Body of pancreas (tissue), 4 donors: Measurements from ENCODE around the gene TNFRSF12A. TPM values are rescaled to one million over a fixed set of nuclear protein-coding genes. Genes with fewer than 3 reads are reported as not detected.

Source experiments
- ATAC-seq: fragments of 150-250 bp; one replicate; pipeline ENCODE4 v1.9.1; 2016
- DNase-seq, 4 donors: peaks; one replicate each; pipeline ENCODE4 v3.0.0-alpha.2; 2019
- H3K27ac ChIP-seq, 4 donors: fragments of 200-600 bp; sonication (generic); 1 replicate in 3 of 4; 2 replicates in 1 of 4; pipeline versions ENCODE4 v1.5.1 to v1.6.1; 2016 to 2019; ENCODE audit warnings: mild to moderate bottlenecking in 1 of 4, mixed read lengths in 1 of 4, moderate library complexity in 1 of 4
- H3K27me3 ChIP-seq, 2 donors: fragments of 200-600 bp; sonication (generic); one replicate each; pipeline ENCODE4 v1.6.0; 2016; ENCODE audit warnings: mild to moderate bottlenecking in 1 of 2
- H3K36me3 ChIP-seq, 2 donors: fragments of 200-600 bp; sonication (generic); replicated peaks in 1 of 2; 2 replicates each; pipeline ENCODE4 v1.5.1; 2016; ENCODE audit warnings: low read depth in 2 of 2; ENCODE audit not compliant: insufficient read depth in 1 of 2
- H3K4me1 ChIP-seq: fragments of 200-600 bp; sonication (generic); one replicate; pipeline ENCODE4 v1.6.0; 2016
- H3K4me3 ChIP-seq, 2 donors: fragments of 200-600 bp; sonication (generic); 1 replicate in 1 of 2; 2 replicates in 1 of 2; pipeline ENCODE4 v1.5.1; 2016 to 2019
- H3K9me3 ChIP-seq, 3 donors: fragments of 200-600 bp; sonication (generic); 1 replicate in 2 of 3; 2 replicates in 1 of 3; pipeline ENCODE4 v1.5.1; 2016
- POLR2A ChIP-seq, 3 donors: fragments of 450-650 bp; IDR thresholded peaks; one replicate each; pipeline ENCODE4 v1.6.1; 2016; ENCODE audit warnings: antibody characterized with exemption in 3 of 3, mild to moderate bottlenecking in 2 of 3
- WGBS, 2 donors: methylation state at CpG; one replicate each; pipeline ENCODE4 v1.1.5; 2017; 5-methylcytosine and 5-hydroxymethylcytosine counted together
- intact Hi-C: fragments of 100-400 bp; cut with DNase I; formaldehyde crosslinking; loops from one replicate; pipeline ENCODE4 v1.15.1; 2023
- total RNA-seq, 2 donors: library from RNA; depleted of rRNA; stranded (reverse); fragments of >200 nt; gene quantifications; one replicate each; pipeline ENCODE4 v1.1.0, GENCODE V29; 2016
- TF ChIP-seq, protein P1 (sequence below), 7 experiments: fragments of 450-650 bp in 4 of 7; fragments of 200-600 bp in 3 of 7; sonication (generic) in 3 of 7; IDR thresholded peaks; one replicate each; pipeline ENCODE4 v1.5.1; 2016 to 2019; ENCODE audit warnings: antibody characterized with exemption in 7 of 7

Gene TNFRSF12A
- total RNA-seq, 2 donors from 2014 or later, result 132 to 229 TPM

- H3K4me1 ChIP-seq, result peaks cover 60% of the 10 kb centered on the region
- H3K9me3 ChIP-seq, result no peaks in the 10 kb centered on the region
- H3K36me3 ChIP-seq, result no peaks in the 10 kb centered on the region
- peak within 1 kb of the TSS; percentile 79 to 88 (median 83) for H3K27ac ChIP-seq
- intact Hi-C loops, result no loop called here
- peak; percentile 91 to 94 (median 92) for DNase-seq
- peak; percentile 95 to 97 (median 95) for TF ChIP-seq POLR2A (IDR thresholded peaks at IDR 0.05)
- TF ChIP-seq, protein P1, sequence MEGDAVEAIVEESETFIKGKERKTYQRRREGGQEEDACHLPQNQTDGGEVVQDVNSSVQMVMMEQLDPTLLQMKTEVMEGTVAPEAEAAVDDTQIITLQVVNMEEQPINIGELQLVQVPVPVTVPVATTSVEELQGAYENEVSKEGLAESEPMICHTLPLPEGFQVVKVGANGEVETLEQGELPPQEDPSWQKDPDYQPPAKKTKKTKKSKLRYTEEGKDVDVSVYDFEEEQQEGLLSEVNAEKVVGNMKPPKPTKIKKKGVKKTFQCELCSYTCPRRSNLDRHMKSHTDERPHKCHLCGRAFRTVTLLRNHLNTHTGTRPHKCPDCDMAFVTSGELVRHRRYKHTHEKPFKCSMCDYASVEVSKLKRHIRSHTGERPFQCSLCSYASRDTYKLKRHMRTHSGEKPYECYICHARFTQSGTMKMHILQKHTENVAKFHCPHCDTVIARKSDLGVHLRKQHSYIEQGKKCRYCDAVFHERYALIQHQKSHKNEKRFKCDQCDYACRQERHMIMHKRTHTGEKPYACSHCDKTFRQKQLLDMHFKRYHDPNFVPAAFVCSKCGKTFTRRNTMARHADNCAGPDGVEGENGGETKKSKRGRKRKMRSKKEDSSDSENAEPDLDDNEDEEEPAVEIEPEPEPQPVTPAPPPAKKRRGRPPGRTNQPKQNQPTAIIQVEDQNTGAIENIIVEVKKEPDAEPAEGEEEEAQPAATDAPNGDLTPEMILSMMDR (IDR thresholded peaks at IDR 0.05), result no peak
- peak; percentile 89 for ATAC-seq
- H3K4me3 ChIP-seq, result peak within 1 kb of the TSS; percentile 15 to 64
- whole genome bisulfite sequencing, 2 donors, result 7 to 27% methylated on average over 19 to 87 of the region's 91 CpGs
- no peaks in the 10 kb centered on the region for H3K27me3 ChIP-seq
Observed at GRCh38 chr16:2980227-2981176, 39.7 kb upstream of the TNFRSF12A start, which contains the start of gene PKMYT1. Gene PKMYT1 (minus strand): TSS chr16:2980446. CDS start chr16:2979657, 789 bp downstream.

GRCh38 chr16:2981177-2981898 is 38.8 kb upstream of the TNFRSF12A start:
- Histone ChIP-seq H3K4me3 (no peak overlapping the region), H3K27me3 (no peaks in the 10 kb centered on the region), H3K27ac (peak overlapping the region in 2 of 4 donors; percentile 80 to 88), H3K36me3 (no peaks in the 10 kb centered on the region), H3K4me1 (peaks cover 62% of the 10 kb centered on the region), H3K9me3 (no peaks in the 10 kb centered on the region)
- WGBS, 2 donors, result 61 to 62% methylated on average over 28 to 33 of the region's 33 CpGs
- no peak for ATAC-seq
- DNase-seq, result no peak
- no peak for TF ChIP-seq POLR2A (IDR thresholded peaks at IDR 0.05)
- intact Hi-C loops, result no loop called here

DNA sequence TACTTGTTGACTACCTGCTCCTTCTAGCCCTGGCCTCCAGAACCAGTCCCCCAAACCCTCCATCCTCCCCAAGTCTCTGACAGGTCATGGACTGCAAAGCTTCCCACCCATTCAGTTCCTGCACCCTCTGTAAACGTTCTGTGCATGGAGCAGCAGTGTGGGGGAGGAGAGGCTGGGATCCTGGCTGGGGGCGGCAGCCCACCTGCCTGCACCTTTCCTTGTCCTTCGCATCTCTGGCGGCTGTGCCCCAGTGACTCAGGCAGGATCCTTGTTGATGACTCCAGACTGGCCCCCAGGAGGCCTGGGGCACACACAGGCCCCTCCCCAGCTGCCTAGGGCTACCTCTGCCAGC is 38.3 kb upstream of the TNFRSF12A start:
- intact Hi-C loops, result no loop called here
- H3K36me3 ChIP-seq, result no peaks in the 10 kb centered on the region
- 71 to 76% methylated on average over 4 of the region's 4 CpGs for WGBS, 2 donors
- DNase-seq, result no peak
- no peak overlapping the region for H3K27ac ChIP-seq
- H3K4me3 ChIP-seq, result no peak overlapping the region
- no peaks in the 10 kb centered on the region for H3K27me3 ChIP-seq
- no peaks in the 10 kb centered on the region for H3K9me3 ChIP-seq
- TF ChIP-seq, protein P1 (IDR thresholded peaks at IDR 0.05), result no peak
- no peak for TF ChIP-seq POLR2A (IDR thresholded peaks at IDR 0.05)
- no peak for ATAC-seq
- H3K4me1 ChIP-seq, result peaks cover 62% of the 10 kb centered on the region

- Histone ChIP-seq H3K4me1 (peaks cover 57% of the 10 kb centered on the region), H3K27ac (no peak overlapping the region), H3K9me3 (no peaks in the 10 kb centered on the region), H3K36me3 (no peaks in the 10 kb centered on the region), H3K27me3 (no peaks in the 10 kb centered on the region), H3K4me3 (no peak overlapping the region)
- DNase-seq (no peak), ATAC-seq (no peak)
- intact Hi-C loops, result no loop called here
- TF ChIP-seq, protein P1 (IDR thresholded peaks at IDR 0.05), result no peak
- no peak for TF ChIP-seq POLR2A (IDR thresholded peaks at IDR 0.05)
- WGBS, 2 donors, result 90 to 91% methylated on average over 5 of the region's 5 CpGs
Observed at GRCh38 chr16:2982402-2982801, 37.8 kb upstream of the TNFRSF12A start.

GRCh38 chr16:2983706-2984136 is 36.4 kb upstream of the TNFRSF12A start:
- no peaks in the 10 kb centered on the region for H3K27me3 ChIP-seq
- H3K9me3 ChIP-seq, result no peaks in the 10 kb centered on the region
- ATAC-seq (peak; percentile 47), DNase-seq (peak; percentile 76 to 84 (median 80))
- 7 to 17% methylated on average over 17 to 42 of the region's 42 CpGs for WGBS, 2 donors
- intact Hi-C loops, result no loop called here
- H3K4me1 ChIP-seq, result peaks cover 47% of the 10 kb centered on the region
- H3K4me3 ChIP-seq, result no peak overlapping the region
- TF ChIP-seq, protein P1 (IDR thresholded peaks at IDR 0.05), result peak; percentile 72 to 99 (median 94)
- TF ChIP-seq POLR2A (IDR thresholded peaks at IDR 0.05), result no peak
- H3K36me3 ChIP-seq, result no peaks in the 10 kb centered on the region
- no peak overlapping the region for H3K27ac ChIP-seq
